Measurements from ENCODE around the gene ZNF500. TPM values are rescaled to one million over a fixed set of nuclear protein-coding genes. Genes with fewer than 3 reads are reported as not detected.

ZNF500 gene
- total RNA-seq, 4 donors from 2014 or later: 3.8 to 11.7 (median 8.2) TPM

DNA sequence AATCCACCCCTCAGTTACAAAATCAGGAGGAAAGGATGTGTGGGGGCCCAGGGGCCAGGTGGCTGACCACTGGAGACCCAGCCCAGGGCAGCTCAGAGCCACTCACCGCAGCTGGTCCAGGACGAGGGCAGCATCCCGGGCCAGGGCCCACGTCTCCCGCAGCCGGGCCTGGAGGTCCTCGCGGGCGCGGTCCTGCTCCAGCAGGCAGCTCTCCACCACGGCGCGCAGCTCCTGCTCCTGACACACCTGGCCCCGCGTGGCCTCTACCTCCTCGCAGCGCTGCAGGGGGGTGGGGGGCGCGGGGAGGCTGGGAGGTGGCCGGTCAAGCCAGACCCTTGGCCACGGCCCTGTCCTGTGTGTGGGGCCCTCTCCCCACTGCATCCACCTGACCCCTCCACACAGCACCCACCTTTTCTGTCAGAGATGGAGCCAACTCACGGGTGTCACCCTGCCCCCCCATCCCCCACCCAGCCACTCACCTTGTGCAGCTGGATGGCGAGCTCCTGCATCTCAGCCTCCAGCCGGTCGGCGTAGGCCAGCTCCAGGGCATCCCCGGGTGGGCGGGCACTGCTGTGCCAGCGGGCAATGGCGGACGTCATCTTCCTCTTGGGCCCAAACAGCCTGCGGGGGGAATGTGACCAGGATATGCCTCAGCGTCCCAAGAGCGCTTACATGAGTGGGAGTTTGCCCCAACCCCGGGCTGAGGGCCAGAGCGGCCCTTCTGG, 68.5 kb downstream of the ZNF500 start:
- TF ChIP-seq, protein P1, sequence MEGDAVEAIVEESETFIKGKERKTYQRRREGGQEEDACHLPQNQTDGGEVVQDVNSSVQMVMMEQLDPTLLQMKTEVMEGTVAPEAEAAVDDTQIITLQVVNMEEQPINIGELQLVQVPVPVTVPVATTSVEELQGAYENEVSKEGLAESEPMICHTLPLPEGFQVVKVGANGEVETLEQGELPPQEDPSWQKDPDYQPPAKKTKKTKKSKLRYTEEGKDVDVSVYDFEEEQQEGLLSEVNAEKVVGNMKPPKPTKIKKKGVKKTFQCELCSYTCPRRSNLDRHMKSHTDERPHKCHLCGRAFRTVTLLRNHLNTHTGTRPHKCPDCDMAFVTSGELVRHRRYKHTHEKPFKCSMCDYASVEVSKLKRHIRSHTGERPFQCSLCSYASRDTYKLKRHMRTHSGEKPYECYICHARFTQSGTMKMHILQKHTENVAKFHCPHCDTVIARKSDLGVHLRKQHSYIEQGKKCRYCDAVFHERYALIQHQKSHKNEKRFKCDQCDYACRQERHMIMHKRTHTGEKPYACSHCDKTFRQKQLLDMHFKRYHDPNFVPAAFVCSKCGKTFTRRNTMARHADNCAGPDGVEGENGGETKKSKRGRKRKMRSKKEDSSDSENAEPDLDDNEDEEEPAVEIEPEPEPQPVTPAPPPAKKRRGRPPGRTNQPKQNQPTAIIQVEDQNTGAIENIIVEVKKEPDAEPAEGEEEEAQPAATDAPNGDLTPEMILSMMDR (IDR thresholded peaks at IDR 0.05; ENCODE audit: low read depth): no peak

Small RNA genes within 50 kb of the gene (small RNA-seq; reads per million reads assigned to genes)
- not detected for gene RF00017

Other genes starting within 250 kb of the ZNF500 start
- gene CDIP1, start 228.4 kb downstream of the ZNF500 start, total RNA-seq: 10 to 100 TPM in 1 of 4 donors, 1 to 10 TPM in 3; 7.3 to 18.3 (median 8.6) TPM
- 1 to 10 TPM in 1 of 4 donors, not detected in 3; 1.1 TPM for gene C16orf96, start 210.8 kb downstream of the ZNF500 start, total RNA-seq
- 1 to 10 TPM; 1.7 to 7.0 (median 4.2) TPM for gene UBALD1, start 152.3 kb downstream of the ZNF500 start, total RNA-seq
- 10 to 100 TPM; 21.2 to 44.5 (median 25.2) TPM for gene MGRN1, start 142.3 kb downstream of the ZNF500 start, total RNA-seq
- gene NUDT16L1, start 73.6 kb downstream of the ZNF500 start, total RNA-seq: 10 to 100 TPM; 11.7 to 38.8 (median 16.7) TPM
- gene ANKS3, start 32.9 kb downstream of the ZNF500 start, total RNA-seq: 10 to 100 TPM in 3 of 4 donors, 1 to 10 TPM in 1; 9.3 to 21.5 (median 13.2) TPM
- 1 to 10 TPM in 2 of 4 donors, under 1 TPM in 2; 0.44 to 1.6 (median 0.91) TPM for gene DNAAF8, start 32.6 kb downstream of the ZNF500 start, total RNA-seq
- gene SEPTIN12, start 21.2 kb upstream of the ZNF500 start, total RNA-seq: not detected
- gene SMIM22, start 28.2 kb upstream of the ZNF500 start, total RNA-seq: not detected
- gene ROGDI, start 35.5 kb upstream of the ZNF500 start, total RNA-seq: 1 to 10 TPM; 4.2 to 8.8 (median 5.5) TPM
- 10 to 100 TPM; 38.8 to 64.7 (median 41.5) TPM for gene GLYR1, start 80.1 kb upstream of the ZNF500 start, total RNA-seq
- 10 to 100 TPM; 21.1 to 48.2 (median 37.2) TPM for gene UBN1, start 80.3 kb upstream of the ZNF500 start, total RNA-seq
- gene PPL, start 170.0 kb upstream of the ZNF500 start, total RNA-seq: 100 to 1,000 TPM in 2 of 4 donors, 10 to 100 TPM in 2; 67.5 to 239 (median 111) TPM
- gene SEC14L5, start 191.2 kb upstream of the ZNF500 start, total RNA-seq: under 1 TPM; 0.33 to 0.68 (median 0.61) TPM